ENCODE measurements around the gene SH3TC1. TPM values are rescaled to one million over a fixed set of nuclear protein-coding genes. Genes with fewer than 3 reads are reported as not detected.

The SH3TC1 gene
- polyA plus RNA-seq, 2 of the 4 experiments (the other 2 are of a cell fraction) = 2.8 to 7.4 TPM

DNA sequence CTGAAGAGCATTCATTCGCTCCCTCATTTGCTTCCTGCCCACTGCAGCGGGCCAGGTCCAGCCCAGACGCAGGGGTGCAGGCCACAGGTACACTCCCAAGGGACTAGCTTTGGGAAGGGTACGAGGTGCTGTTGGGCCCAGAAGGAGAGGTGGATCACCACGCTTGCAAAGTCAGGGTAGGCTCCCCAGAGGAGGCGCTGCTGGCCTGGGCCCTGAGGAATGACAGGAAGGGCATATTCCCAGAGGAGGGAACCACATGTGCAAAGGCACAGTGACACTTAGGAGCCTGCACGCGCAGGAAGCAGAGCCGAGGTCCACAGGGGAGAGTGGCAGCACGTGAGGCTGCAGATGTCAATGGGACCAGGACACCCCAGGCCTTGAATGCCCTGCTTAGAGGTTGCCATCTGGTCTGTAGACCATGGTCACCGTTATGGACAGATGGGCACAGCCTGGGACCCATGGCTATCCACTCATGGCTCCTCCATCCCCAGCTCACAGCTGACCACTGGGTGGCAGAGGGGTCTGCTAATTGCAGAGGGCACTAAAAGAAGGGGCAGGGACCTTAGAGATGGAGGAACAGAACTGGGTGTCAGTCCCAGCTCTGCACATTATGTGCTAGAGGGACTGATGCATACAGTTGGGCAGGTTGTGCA lies 78.4 kb downstream of the SH3TC1 start:
- TF ChIP-seq, protein P1, sequence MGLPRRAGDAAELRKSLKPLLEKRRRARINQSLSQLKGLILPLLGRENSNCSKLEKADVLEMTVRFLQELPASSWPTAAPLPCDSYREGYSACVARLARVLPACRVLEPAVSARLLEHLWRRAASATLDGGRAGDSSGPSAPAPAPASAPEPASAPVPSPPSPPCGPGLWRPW (IDR thresholded peaks at IDR 0.05) = no peak
- TF ChIP-seq TP53 (CRISPR knock-in tag; IDR thresholded peaks at IDR 0.05) (no peak), CHD2 (IDR thresholded peaks at IDR 0.05; ENCODE audit: low read length, partially characterized antibody) (no peak), CHD4 (IDR thresholded peaks at IDR 0.05; ENCODE audit: borderline replicate concordance) (no peak), RAD21 (conservative IDR thresholded peaks at IDR 0.05 in 1 of 2, IDR thresholded peaks at IDR 0.05 in 1 of 2) (0 out of 5 replicates have a peak, but pooled peaks of 1 of the 2 experiments have one; percentile 13), FOXS1 (CRISPR knock-in tag; IDR thresholded peaks at IDR 0.05) (no peak)
- TF ChIP-seq, protein P2, sequence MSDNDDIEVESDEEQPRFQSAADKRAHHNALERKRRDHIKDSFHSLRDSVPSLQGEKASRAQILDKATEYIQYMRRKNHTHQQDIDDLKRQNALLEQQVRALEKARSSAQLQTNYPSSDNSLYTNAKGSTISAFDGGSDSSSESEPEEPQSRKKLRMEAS (IDR thresholded peaks at IDR 0.05) = no peak
- no peak for DNase-seq (ENCODE audit: low read depth in 1 of 2, low spot score in 1 of 2)
- H3K9me3 ChIP-seq = no peaks in the 10 kb centered on the region
- H3K4me3 ChIP-seq = no peak overlapping the region
- H3K4me2 ChIP-seq = peak overlapping the region; percentile 50; the same call in 2 of the 3 replicates
- 87% methylated on average over 10 of the region's 11 CpGs for WGBS (ENCODE audit: missing lambda C conversion rate)
- ChIA-PET POLR2A (no interaction called here), CTCF (interaction anchor here (0.7 to 3.6 kb wide), 5 partner anchors 10 to 125 kb away, joined by 3 to 22 read pairs (median 4); no protein-coding TSS in a partner anchor)
- peaks cover 33% of the 10 kb centered on the region for H3K4me1 ChIP-seq
- peak; percentile 21 to 23; a peak in 4 of 6 replicates for ATAC-seq
- H3K27ac ChIP-seq = peak overlapping the region; percentile 75 to 88
- no peak for FAIRE-seq

DNA sequence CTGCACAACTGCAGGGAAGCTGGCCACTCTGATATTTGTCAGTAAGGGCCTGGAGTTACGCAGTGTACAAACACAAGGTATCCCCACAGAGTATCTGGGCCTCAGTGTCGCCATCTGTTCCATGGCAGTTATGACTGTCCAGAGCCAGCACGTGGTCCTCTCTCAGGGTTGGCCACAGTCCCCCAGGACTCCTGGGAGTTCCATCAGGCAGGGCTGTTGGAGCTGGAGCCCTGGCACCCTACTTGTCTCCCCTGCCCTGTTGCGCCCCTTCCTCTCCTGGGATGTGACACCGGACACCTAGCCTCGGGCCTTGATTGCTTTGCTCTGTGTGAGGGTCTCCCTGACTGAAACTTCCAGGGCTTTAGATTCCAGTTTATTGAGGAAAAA lies 78.9 kb downstream of the SH3TC1 start:
- DNase-seq (ENCODE audit: low read depth in 1 of 2, low spot score in 1 of 2) (no peak), FAIRE-seq (no peak), ATAC-seq (peak; percentile 33 to 44; a peak in 4 of 6 replicates)
- H3K4me3 ChIP-seq = no peak overlapping the region
- POLR2A ChIA-PET = no interaction called here
- H3K4me1 ChIP-seq = peaks cover 33% of the 10 kb centered on the region
- 55% methylated on average over 6 of the region's 6 CpGs for WGBS (ENCODE audit: missing lambda C conversion rate)
- H3K9me3 ChIP-seq = no peaks in the 10 kb centered on the region
- TF ChIP-seq HDAC2 (IDR thresholded peaks at IDR 0.05) (no peak), RNF2 (IDR thresholded peaks at IDR 0.05; ENCODE audit: borderline replicate concordance, low read depth) (no peak), EHMT2 (IDR thresholded peaks at IDR 0.05; ENCODE audit: low read depth) (no peak), KDM5A (IDR thresholded peaks at IDR 0.05) (no peak), FOXS1 (CRISPR knock-in tag; IDR thresholded peaks at IDR 0.05) (no peak), RCOR1 (IDR thresholded peaks at IDR 0.05; ENCODE audit: low read depth, low read length) (no peak), KDM1A (IDR thresholded peaks at IDR 0.05; ENCODE audit: low read depth) (no peak), POLR2A (IDR thresholded peaks at IDR 0.05; ENCODE audit: low read length) (no peak), RARB (CRISPR knock-in tag; IDR thresholded peaks at IDR 0.05) (no peak)
- TF ChIP-seq, protein P2 (IDR thresholded peaks at IDR 0.05) = no peak; the same call in 1 of the 2 replicates
- TF ChIP-seq, protein P3, sequence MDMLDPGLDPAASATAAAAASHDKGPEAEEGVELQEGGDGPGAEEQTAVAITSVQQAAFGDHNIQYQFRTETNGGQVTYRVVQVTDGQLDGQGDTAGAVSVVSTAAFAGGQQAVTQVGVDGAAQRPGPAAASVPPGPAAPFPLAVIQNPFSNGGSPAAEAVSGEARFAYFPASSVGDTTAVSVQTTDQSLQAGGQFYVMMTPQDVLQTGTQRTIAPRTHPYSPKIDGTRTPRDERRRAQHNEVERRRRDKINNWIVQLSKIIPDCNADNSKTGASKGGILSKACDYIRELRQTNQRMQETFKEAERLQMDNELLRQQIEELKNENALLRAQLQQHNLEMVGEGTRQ (IDR thresholded peaks at IDR 0.05) = no peak
- H3K27ac ChIP-seq = peak overlapping the region; percentile 75 to 88
- CTCF ChIA-PET = interaction anchor here (0.6 to 3.6 kb wide), 6 partner anchors 11 to 125 kb away, joined by 3 to 22 read pairs (median 4); no protein-coding TSS in a partner anchor
- peak overlapping the region; percentile 50 for H3K4me2 ChIP-seq

DNA sequence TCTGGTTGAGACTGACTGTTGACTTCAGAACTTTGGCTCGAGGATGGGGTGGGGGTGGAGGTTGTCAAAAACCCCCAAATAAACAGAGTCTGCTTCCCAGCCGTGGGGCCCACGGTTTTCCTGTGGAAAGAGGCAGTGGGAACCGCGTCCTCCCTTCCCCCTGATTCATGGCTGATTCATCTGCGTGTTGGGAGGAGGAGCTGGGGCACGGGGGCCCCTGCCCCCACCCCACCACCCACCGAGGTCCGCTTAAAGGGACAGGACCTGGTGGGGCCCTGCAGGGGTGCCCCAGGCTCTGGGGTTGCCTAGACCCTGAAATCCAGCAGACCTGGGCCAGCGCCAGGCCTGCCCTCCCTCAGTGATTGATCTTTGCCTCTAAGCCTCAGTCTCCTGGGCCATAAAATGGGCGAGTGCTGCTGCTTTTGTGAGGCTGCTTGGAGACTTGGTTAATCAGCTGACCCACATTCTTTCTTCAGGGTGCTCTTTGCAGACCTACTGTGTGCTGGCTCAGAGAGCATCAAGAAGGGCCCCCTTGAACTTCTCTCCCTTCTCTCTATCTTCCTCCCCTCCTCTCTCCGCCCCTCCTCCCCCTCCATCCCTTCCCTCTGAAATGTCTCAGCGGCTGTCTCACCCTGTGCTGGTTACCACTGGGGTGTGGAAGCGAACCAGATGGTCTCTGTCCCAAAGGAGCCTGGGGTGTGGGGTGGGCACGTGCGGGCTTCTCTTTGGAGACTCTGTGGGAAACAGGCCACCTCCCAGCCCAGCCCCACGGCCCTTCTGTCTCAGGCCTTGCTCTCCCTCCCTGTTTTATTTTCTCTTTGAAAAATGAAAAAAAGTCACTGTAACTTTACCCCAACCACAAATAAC lies 79.6 kb downstream of the SH3TC1 start:
- Histone ChIP-seq H3K9me3 (no peaks in the 10 kb centered on the region), H3K4me3 (no peak overlapping the region), H3K27ac (peak overlapping the region; percentile 75 to 88), H3K4me2 (peak overlapping the region; percentile 50), H3K4me1 (peaks cover 33% of the 10 kb centered on the region)
- ChIA-PET POLR2A (no interaction called here), CTCF (interaction anchor here (0.6 to 3.6 kb wide), 4 partner anchors 12 to 124 kb away, joined by 4 to 22 read pairs (median 4); no protein-coding TSS in a partner anchor)
- TF ChIP-seq JUNB (IDR thresholded peaks at IDR 0.05) = peak; percentile 30; the same call in 1 of the 2 replicates
- TF ChIP-seq FOSL2 (IDR thresholded peaks at IDR 0.05) = peak; percentile 43; the same call in 1 of the 2 replicates
- peak; percentile 74 for TF ChIP-seq FOSL2 (CRISPR knock-in tag; IDR thresholded peaks at IDR 0.05)
- TF ChIP-seq, protein P1 (IDR thresholded peaks at IDR 0.05) = no peak
- TF ChIP-seq, protein P2 (IDR thresholded peaks at IDR 0.05) = 0 out of 2 replicates have a peak, but pooled peaks have one; percentile 28
- 21% methylated on average over 11 of the region's 17 CpGs for WGBS (ENCODE audit: missing lambda C conversion rate)
- ATAC-seq = peak in 1 of 2 experiments; percentile 42; a peak in 3 of 6 replicates
- FAIRE-seq = no peak
- DNase-seq (ENCODE audit: low read depth in 1 of 2, low spot score in 1 of 2) = peak in 1 of 2 experiments; percentile 41
